ENCODE results near the gene MYNN.

The MYNN gene

DNA sequence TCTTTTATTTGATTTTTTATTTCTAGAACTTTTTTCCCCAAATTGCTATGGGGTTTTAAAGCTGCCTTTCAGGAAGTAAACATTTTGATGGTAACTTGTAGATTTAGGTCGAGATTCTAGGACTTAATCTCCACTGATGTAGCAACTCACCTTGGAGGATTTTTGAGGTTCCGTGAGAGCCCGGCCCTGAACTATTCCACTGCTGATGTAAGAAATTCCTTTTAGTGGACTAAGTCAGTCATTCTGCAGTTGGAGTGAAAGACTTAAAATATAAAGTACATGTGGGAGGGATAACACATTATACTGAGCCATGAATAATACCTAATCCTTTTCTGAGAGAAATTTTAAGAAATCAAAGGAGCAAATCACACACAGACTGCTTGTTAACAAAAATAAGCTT lies 52.1 kb downstream of the MYNN start:
- CTCF ChIA-PET, result interaction anchor here (0.6 to 1.0 kb wide), 2 partner anchors 146 to 223 kb away, joined by 3 to 4 read pairs; no protein-coding TSS in a partner anchor
- Histone ChIP-seq H3K36me3 (ENCODE audit: control insufficient read depth in 2 of 2, insufficient read depth in 1 of 2, low read length in 2 of 2) (no peaks in the 10 kb centered on the region), H3K27ac (ENCODE audit: extremely low read depth, low read depth, low read length) (no peak overlapping the region), H3K4me3 (ENCODE audit: low read depth, low read length) (no peak overlapping the region), H3K4me1 (ENCODE audit: control insufficient read depth, insufficient read depth, low read length) (no peaks in the 10 kb centered on the region), H3K9me3 (ENCODE audit: control insufficient read depth, insufficient read depth, low read depth, low read length) (no peaks in the 10 kb centered on the region)
- POLR2A ChIA-PET, result interaction anchor here (1.8 kb wide), 1 partner anchor 14 kb away, joined by 4 read pairs; no protein-coding TSS in a partner anchor
- TF ChIP-seq, protein P1, sequence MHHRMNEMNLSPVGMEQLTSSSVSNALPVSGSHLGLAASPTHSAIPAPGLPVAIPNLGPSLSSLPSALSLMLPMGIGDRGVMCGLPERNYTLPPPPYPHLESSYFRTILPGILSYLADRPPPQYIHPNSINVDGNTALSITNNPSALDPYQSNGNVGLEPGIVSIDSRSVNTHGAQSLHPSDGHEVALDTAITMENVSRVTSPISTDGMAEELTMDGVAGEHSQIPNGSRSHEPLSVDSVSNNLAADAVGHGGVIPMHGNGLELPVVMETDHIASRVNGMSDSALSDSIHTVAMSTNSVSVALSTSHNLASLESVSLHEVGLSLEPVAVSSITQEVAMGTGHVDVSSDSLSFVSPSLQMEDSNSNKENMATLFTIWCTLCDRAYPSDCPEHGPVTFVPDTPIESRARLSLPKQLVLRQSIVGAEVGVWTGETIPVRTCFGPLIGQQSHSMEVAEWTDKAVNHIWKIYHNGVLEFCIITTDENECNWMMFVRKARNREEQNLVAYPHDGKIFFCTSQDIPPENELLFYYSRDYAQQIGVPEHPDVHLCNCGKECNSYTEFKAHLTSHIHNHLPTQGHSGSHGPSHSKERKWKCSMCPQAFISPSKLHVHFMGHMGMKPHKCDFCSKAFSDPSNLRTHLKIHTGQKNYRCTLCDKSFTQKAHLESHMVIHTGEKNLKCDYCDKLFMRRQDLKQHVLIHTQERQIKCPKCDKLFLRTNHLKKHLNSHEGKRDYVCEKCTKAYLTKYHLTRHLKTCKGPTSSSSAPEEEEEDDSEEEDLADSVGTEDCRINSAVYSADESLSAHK (tag by site-specific recombination; IDR thresholded peaks at IDR 0.05), result no peak
- TF ChIP-seq KLF7 (tag by site-specific recombination; IDR thresholded peaks at IDR 0.05; ENCODE audit: borderline replicate concordance), result no peak

DNA sequence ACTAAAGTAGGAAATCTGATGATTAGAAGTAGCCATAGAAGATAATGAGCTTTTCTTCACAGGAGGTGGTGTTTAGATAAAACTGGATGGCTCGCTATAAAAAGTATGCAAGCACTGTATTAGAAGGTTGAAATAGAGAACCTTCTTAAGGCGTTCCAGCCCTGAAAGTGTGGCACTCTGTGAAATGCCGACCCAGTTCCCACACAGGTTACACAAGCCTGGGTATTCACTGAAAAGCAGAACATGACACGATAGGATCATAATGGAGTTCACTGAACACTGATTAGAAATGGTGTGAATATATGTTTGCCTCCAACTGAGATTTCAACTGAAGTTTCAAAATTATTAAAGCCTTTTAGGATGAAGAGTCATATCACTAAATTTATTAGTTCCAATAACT lies 54.5 kb downstream of the MYNN start:
- H3K4me3 ChIP-seq (ENCODE audit: low read depth, low read length), result no peak overlapping the region
- TF ChIP-seq, protein P2, sequence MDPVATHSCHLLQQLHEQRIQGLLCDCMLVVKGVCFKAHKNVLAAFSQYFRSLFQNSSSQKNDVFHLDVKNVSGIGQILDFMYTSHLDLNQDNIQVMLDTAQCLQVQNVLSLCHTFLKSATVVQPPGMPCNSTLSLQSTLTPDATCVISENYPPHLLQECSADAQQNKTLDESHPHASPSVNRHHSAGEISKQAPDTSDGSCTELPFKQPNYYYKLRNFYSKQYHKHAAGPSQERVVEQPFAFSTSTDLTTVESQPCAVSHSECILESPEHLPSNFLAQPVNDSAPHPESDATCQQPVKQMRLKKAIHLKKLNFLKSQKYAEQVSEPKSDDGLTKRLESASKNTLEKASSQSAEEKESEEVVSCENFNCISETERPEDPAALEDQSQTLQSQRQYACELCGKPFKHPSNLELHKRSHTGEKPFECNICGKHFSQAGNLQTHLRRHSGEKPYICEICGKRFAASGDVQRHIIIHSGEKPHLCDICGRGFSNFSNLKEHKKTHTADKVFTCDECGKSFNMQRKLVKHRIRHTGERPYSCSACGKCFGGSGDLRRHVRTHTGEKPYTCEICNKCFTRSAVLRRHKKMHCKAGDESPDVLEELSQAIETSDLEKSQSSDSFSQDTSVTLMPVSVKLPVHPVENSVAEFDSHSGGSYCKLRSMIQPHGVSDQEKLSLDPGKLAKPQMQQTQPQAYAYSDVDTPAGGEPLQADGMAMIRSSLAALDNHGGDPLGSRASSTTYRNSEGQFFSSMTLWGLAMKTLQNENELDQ (tag by site-specific recombination; IDR thresholded peaks at IDR 0.05; ENCODE audit: low read depth), result no peak
- TF ChIP-seq ZNF704 (tag by site-specific recombination; IDR thresholded peaks at IDR 0.05) (no peak), ZNF426 (tag by site-specific recombination; IDR thresholded peaks at IDR 0.05) (no peak), ZNF274 (IDR thresholded peaks at IDR 0.05; ENCODE audit: low read length) (no peak), ZNF274 (tag by site-specific recombination; IDR thresholded peaks at IDR 0.05; ENCODE audit: borderline replicate concordance) (no peak), ZNF16 (tag by site-specific recombination; IDR thresholded peaks at IDR 0.05; ENCODE audit: low read depth) (no peak), ZBTB44 (tag by site-specific recombination; IDR thresholded peaks at IDR 0.05) (no peak)

GRCh38 chr3:169835533-169835932 lies 62.3 kb downstream of the MYNN start:
- ChIA-PET POLR2A (no interaction called here), CTCF (no interaction called here)
- Histone ChIP-seq H3K4me1 (ENCODE audit: control insufficient read depth, insufficient read depth, low read length) (no peaks in the 10 kb centered on the region), H3K4me3 (ENCODE audit: low read depth, low read length) (no peak overlapping the region), H3K9me3 (ENCODE audit: control insufficient read depth, insufficient read depth, low read depth, low read length) (no peaks in the 10 kb centered on the region), H3K36me3 (ENCODE audit: control insufficient read depth in 2 of 2, insufficient read depth in 1 of 2, low read length in 2 of 2) (no peaks in the 10 kb centered on the region), H3K27ac (ENCODE audit: extremely low read depth, low read depth, low read length) (no peak overlapping the region)
- TF ChIP-seq ZNF221 (tag by site-specific recombination; IDR thresholded peaks at IDR 0.05; ENCODE audit: borderline replicate concordance) (no peak), ZNF324 (tag by site-specific recombination; IDR thresholded peaks at IDR 0.05) (no peak), ZNF292 (tag by site-specific recombination; IDR thresholded peaks at IDR 0.05; ENCODE audit: borderline replicate concordance, low read depth) (no peak), IKZF3 (tag by site-specific recombination; IDR thresholded peaks at IDR 0.05) (no peak), ZNF785 (tag by site-specific recombination; IDR thresholded peaks at IDR 0.05) (no peak), ZNF621 (tag by site-specific recombination; IDR thresholded peaks at IDR 0.05) (no peak), ZNF169 (tag by site-specific recombination; IDR thresholded peaks at IDR 0.05) (no peak), PATZ1 (tag by site-specific recombination; IDR thresholded peaks at IDR 0.05) (no peak), ZSCAN30 (tag by site-specific recombination; IDR thresholded peaks at IDR 0.05) (no peak), ZNF792 (tag by site-specific recombination; IDR thresholded peaks at IDR 0.05) (no peak), ZNF132 (tag by site-specific recombination; IDR thresholded peaks at IDR 0.05; ENCODE audit: borderline replicate concordance) (no peak), ZNF48 (tag by site-specific recombination; IDR thresholded peaks at IDR 0.05) (no peak), ZNF10 (tag by site-specific recombination; IDR thresholded peaks at IDR 0.05) (no peak), ZNF335 (tag by site-specific recombination; conservative IDR thresholded peaks at IDR 0.05) (no peak)

More for the DNA sequence above, 54.5 kb downstream of the MYNN start:
- Histone ChIP-seq H3K9me3 (ENCODE audit: control insufficient read depth, insufficient read depth, low read depth, low read length) (no peaks in the 10 kb centered on the region), H3K36me3 (ENCODE audit: control insufficient read depth in 2 of 2, insufficient read depth in 1 of 2, low read length in 2 of 2) (no peaks in the 10 kb centered on the region), H3K27ac (ENCODE audit: extremely low read depth, low read depth, low read length) (no peak overlapping the region), H3K4me1 (ENCODE audit: control insufficient read depth, insufficient read depth, low read length) (no peaks in the 10 kb centered on the region)
- ChIA-PET CTCF (interaction anchor here (1.2 kb wide), 1 partner anchor 15 kb away, joined by 3 read pairs; the partner anchor contains the start of genes LRRC34 and LRRIQ4), POLR2A (no interaction called here)
